HG03520 (cell line): Measurements from ENCODE around the gene COX7A2L.
"Not testable (repeated sequence)": the region's sequence is repeated elsewhere in the genome, so short reads cannot be mapped to it uniquely, and the experiment has no call there.

Experiments used
- ATAC-seq: cut with Tn5 transposase; IDR thresholded peaks from one replicate; pipeline ENCODE4 v1.9.1; 2021; ENCODE audit warnings: mild to moderate bottlenecking, moderate library complexity; ENCODE audit not compliant: unreplicated experiment

The COX7A2L gene

GRCh38 chr2:42340045-42340937 is 20.7 kb downstream of the COX7A2L start:
- ATAC-seq, result no peak

GRCh38 chr2:42339191-42339912 is 21.7 kb downstream of the COX7A2L start:
- no peak for ATAC-seq

- no peak for ATAC-seq
Observed at GRCh38 chr2:42338567-42339190, 22.3 kb downstream of the COX7A2L start.

GRCh38 chr2:42337846-42338566 is 23.0 kb downstream of the COX7A2L start:
- ATAC-seq, result no peak

- ATAC-seq, result no peak
Observed at GRCh38 chr2:42337356-42337820, 23.6 kb downstream of the COX7A2L start.

GRCh38 chr2:42336361-42336965 is 24.6 kb downstream of the COX7A2L start:
- no peak for ATAC-seq

- ATAC-seq, result no peak
Observed at GRCh38 chr2:42335514-42336104, 25.4 kb downstream of the COX7A2L start.

- ATAC-seq, result not testable (repeated sequence)
Observed at GRCh38 chr2:42334865-42335264, 26.2 kb downstream of the COX7A2L start.

GRCh38 chr2:42334220-42334619 is 26.8 kb downstream of the COX7A2L start:
- no peak for ATAC-seq

- no peak for ATAC-seq
Observed at GRCh38 chr2:42333579-42333978, 27.4 kb downstream of the COX7A2L start.

GRCh38 chr2:42332575-42332974 is 28.4 kb downstream of the COX7A2L start:
- no peak for ATAC-seq

- ATAC-seq, result no peak
Observed at GRCh38 chr2:42331569-42332284, 29.3 kb downstream of the COX7A2L start.

GRCh38 chr2:42329736-42330135 is 31.3 kb downstream of the COX7A2L start:
- ATAC-seq, result no peak

- no peak for ATAC-seq
Observed at GRCh38 chr2:42328923-42329322, 32.1 kb downstream of the COX7A2L start.

- no peak for ATAC-seq
Observed at GRCh38 chr2:42328148-42328833, 32.7 kb downstream of the COX7A2L start.

GRCh38 chr2:42327125-42327524 is 33.9 kb downstream of the COX7A2L start:
- peak; percentile 57 for ATAC-seq

GRCh38 chr2:42325609-42326008 is 35.4 kb downstream of the COX7A2L start:
- ATAC-seq, result no peak

GRCh38 chr2:42324949-42325348 is 36.1 kb downstream of the COX7A2L start:
- ATAC-seq, result no peak

GRCh38 chr2:42324244-42324643 is 36.8 kb downstream of the COX7A2L start:
- ATAC-seq, result no peak
